ENCODE results near the gene SELENOS. TPM values are rescaled to one million over a fixed set of nuclear protein-coding genes. Genes with fewer than 3 reads are reported as not detected.

SELENOS gene
- total RNA-seq, 2 experiments from 2014 or later, result 30.9 to 31.7 TPM

- H3K9me3 Mint-ChIP-seq, result no peaks in the 10 kb centered on the region
- no peaks in the 10 kb centered on the region for H3K4me1 Mint-ChIP-seq (ENCODE audit: low read depth)
- no peaks in the 10 kb centered on the region for H3K27me3 Mint-ChIP-seq
- intact Hi-C loops (cut with micrococcal nuclease), result no loop called here
- no peak overlapping the region for H3K4me3 Mint-ChIP-seq
- H3K36me3 Mint-ChIP-seq, result no peaks in the 10 kb centered on the region
- CTCF ChIA-PET, result interaction anchor here (0.6 to 1.4 kb wide), 3 partner anchors 19 to 335 kb away, joined by 3 to 5 read pairs (median 3); no protein-coding TSS in a partner anchor
- H3K27ac Mint-ChIP-seq, result no peak overlapping the region
- POLR2A ChIA-PET, result no interaction called here
- DNase-seq, result peak; percentile 1
Observed at GRCh38 chr15:101307048-101307896, 30.0 kb upstream of the SELENOS start.

GRCh38 chr15:101306341-101307047 is 29.2 kb upstream of the SELENOS start:
- Mint-ChIP-seq H3K9me3 (no peaks in the 10 kb centered on the region), H3K4me1 (ENCODE audit: low read depth) (no peaks in the 10 kb centered on the region), H3K36me3 (no peaks in the 10 kb centered on the region), H3K4me3 (no peak overlapping the region), H3K27ac (no peak overlapping the region), H3K27me3 (no peaks in the 10 kb centered on the region)
- POLR2A ChIA-PET, result no interaction called here
- intact Hi-C loops (cut with micrococcal nuclease), result no loop called here
- CTCF ChIA-PET, result interaction anchor here (0.6 to 1.4 kb wide), 2 partner anchors 19 to 336 kb away, joined by 3 to 5 read pairs; no protein-coding TSS in a partner anchor
- DNase-seq, result no peak

- no peaks in the 10 kb centered on the region for H3K27me3 Mint-ChIP-seq
- ChIA-PET POLR2A (no interaction called here), CTCF (interaction anchor here (1.4 to 6.5 kb wide), 2 partner anchors 14 to 336 kb away, joined by 5 to 25 read pairs; no protein-coding TSS in a partner anchor)
Observed at GRCh38 chr15:101305820-101306255, 28.6 kb upstream of the SELENOS start.

GRCh38 chr15:101303408-101303807 is 26.1 kb upstream of the SELENOS start:
- intact Hi-C loops (cut with micrococcal nuclease), result loop anchor here (2.0 kb wide), 1 partner anchor 197 kb away; no protein-coding TSS in a partner anchor
- H3K27ac Mint-ChIP-seq, result no peak overlapping the region
- DNase-seq, result no peak
- H3K9me3 Mint-ChIP-seq, result no peaks in the 10 kb centered on the region
- CTCF ChIA-PET, result interaction anchor here (0.6 to 6.5 kb wide), 5 partner anchors 16 to 344 kb away, joined by 3 to 25 read pairs (median 6); no protein-coding TSS in a partner anchor
- POLR2A ChIA-PET, result no interaction called here
- H3K27me3 Mint-ChIP-seq, result no peaks in the 10 kb centered on the region
- H3K36me3 Mint-ChIP-seq, result no peaks in the 10 kb centered on the region
- no peak overlapping the region for H3K4me3 Mint-ChIP-seq
- H3K4me1 Mint-ChIP-seq (ENCODE audit: low read depth), result no peaks in the 10 kb centered on the region

More at GRCh38 chr15:101305820-101306255, 28.6 kb upstream of the SELENOS start:
- Mint-ChIP-seq H3K36me3 (no peaks in the 10 kb centered on the region), H3K9me3 (no peaks in the 10 kb centered on the region), H3K27ac (no peak overlapping the region), H3K4me3 (no peak overlapping the region), H3K4me1 (ENCODE audit: low read depth) (no peaks in the 10 kb centered on the region)
- no peak for DNase-seq
- intact Hi-C loops (cut with micrococcal nuclease), result no loop called here

- Mint-ChIP-seq H3K27ac (no peak overlapping the region), H3K27me3 (no peaks in the 10 kb centered on the region), H3K36me3 (peaks cover 22% of the 10 kb centered on the region), H3K4me3 (peak overlapping the region; percentile 95), H3K4me1 (ENCODE audit: low read depth) (peaks cover 28% of the 10 kb centered on the region), H3K9me3 (no peaks in the 10 kb centered on the region)
- DNase-seq, result no peak
- ChIA-PET CTCF (interaction anchor here (0.6 to 6.2 kb wide), 3 partner anchors 205 to 858 kb away, joined by 3 to 49 read pairs (median 9); no protein-coding TSS in a partner anchor), POLR2A (interaction anchor here (0.8 to 2.8 kb wide), 2 partner anchors 11 to 23 kb away, joined by 4 to 12 read pairs; no protein-coding TSS in a partner anchor)
- intact Hi-C loops (cut with micrococcal nuclease), result no loop called here
Observed at GRCh38 chr15:101296418-101297405, 19.4 kb upstream of the SELENOS start.

- Mint-ChIP-seq H3K4me3 (peak overlapping the region; percentile 95), H3K27me3 (no peaks in the 10 kb centered on the region), H3K36me3 (peaks cover 27% of the 10 kb centered on the region), H3K9me3 (no peaks in the 10 kb centered on the region), H3K27ac (peak overlapping the region; percentile 98), H3K4me1 (ENCODE audit: low read depth) (peaks cover 32% of the 10 kb centered on the region)
- ChIA-PET CTCF (interaction anchor here (0.6 to 6.2 kb wide), 4 partner anchors 19 to 857 kb away, joined by 3 to 49 read pairs (median 3); no protein-coding TSS in a partner anchor), POLR2A (interaction anchor here (0.8 to 2.8 kb wide), 9 partner anchors 10 to 428 kb away, joined by 4 to 12 read pairs (median 5); partner anchors contain the start of genes CHSY1, TARS3 and TM2D3)
- intact Hi-C loops (cut with micrococcal nuclease), result loop anchor here (1.0 kb wide), 2 partner anchors 357 to 693 kb away; partner anchors contain the start of genes ASB7, LINS1 and TM2D3
- DNase-seq, result no peak
Observed at GRCh38 chr15:101295607-101296161, 18.4 kb upstream of the SELENOS start.

- DNase-seq, result peak; percentile 98
Observed at GRCh38 chr15:101294731-101295606, 17.7 kb upstream of the SELENOS start, which contains the start of gene SNRPA1. Gene SNRPA1 (minus strand): TSS chr15:101295248. CDS start chr15:101295178, 70 bp downstream.

GRCh38 chr15:101293122-101293521 is 15.8 kb upstream of the SELENOS start:
- DNase-seq, result no peak
- Mint-ChIP-seq H3K27me3 (no peaks in the 10 kb centered on the region), H3K4me1 (ENCODE audit: low read depth) (peaks cover 51% of the 10 kb centered on the region), H3K36me3 (peaks cover 46% of the 10 kb centered on the region), H3K4me3 (peak overlapping the region; percentile 95), H3K27ac (peak overlapping the region; percentile 98), H3K9me3 (no peaks in the 10 kb centered on the region)
- intact Hi-C loops (cut with micrococcal nuclease), result no loop called here
- ChIA-PET POLR2A (interaction anchor here (0.6 to 1.9 kb wide), 4 partner anchors 8 to 33 kb away, joined by 3 to 4 read pairs (median 3); no protein-coding TSS in a partner anchor), CTCF (interaction anchor here (0.6 to 3.1 kb wide), 7 partner anchors 10 to 348 kb away, joined by 3 to 14 read pairs (median 5); no protein-coding TSS in a partner anchor)

More at GRCh38 chr15:101294731-101295606, 17.7 kb upstream of the SELENOS start, which contains the start of gene SNRPA1:
- Mint-ChIP-seq H3K9me3 (no peaks in the 10 kb centered on the region), H3K4me1 (ENCODE audit: low read depth) (peaks cover 38% of the 10 kb centered on the region), H3K36me3 (peaks cover 34% of the 10 kb centered on the region), H3K27me3 (no peaks in the 10 kb centered on the region), H3K4me3 (peak within 1 kb of the TSS; percentile 95), H3K27ac (peak within 1 kb of the TSS; percentile 98)
- intact Hi-C loops (cut with micrococcal nuclease), result loop anchor here (1.0 kb wide), 4 partner anchors 19 to 693 kb away; partner anchors contain the start of genes ASB7, LINS1 and TM2D3
- CTCF ChIA-PET, result interaction anchor here (0.6 to 6.2 kb wide), 8 partner anchors 19 to 360 kb away, joined by 3 to 49 read pairs (median 3); partner anchors contain the start of gene TM2D3
- POLR2A ChIA-PET, result interaction anchor here (0.9 to 2.8 kb wide), 12 partner anchors 10 to 429 kb away, joined by 3 to 12 read pairs (median 5); partner anchors contain the start of genes CHSY1, TARS3 and TM2D3

GRCh38 chr15:101288905-101289513 is 11.7 kb upstream of the SELENOS start:
- DNase-seq, result peak; percentile 6
- intact Hi-C loops (cut with micrococcal nuclease), result no loop called here
- Mint-ChIP-seq H3K27ac (peak overlapping the region; percentile 55), H3K4me3 (no peak overlapping the region), H3K4me1 (ENCODE audit: low read depth) (peaks cover 51% of the 10 kb centered on the region), H3K27me3 (no peaks in the 10 kb centered on the region), H3K36me3 (peaks cover 69% of the 10 kb centered on the region), H3K9me3 (no peaks in the 10 kb centered on the region)
- CTCF ChIA-PET, result interaction anchor here (0.6 to 3.4 kb wide), 26 partner anchors 9 to 703 kb away, joined by 3 to 24 read pairs (median 4); partner anchors contain the start of gene TM2D3
- POLR2A ChIA-PET, result no interaction called here

Data from activated CD4-positive, alpha-beta memory T cell treated with anti-CD3 and anti-CD28 coated beads for 36 hours (primary cell).